HG03175 (cell line): ENCODE data around the gene TNPO3.
"Not testable (repeated sequence)": the region's sequence is repeated elsewhere in the genome, so short reads cannot be mapped to it uniquely, and the experiment has no call there.

Experiments used
- ATAC-seq: cut with Tn5 transposase; IDR thresholded peaks from one replicate; pipeline ENCODE4 v1.9.1; 2021; ENCODE audit warnings: mild to moderate bottlenecking, moderate library complexity; ENCODE audit not compliant: unreplicated experiment

The TNPO3 gene

DNA sequence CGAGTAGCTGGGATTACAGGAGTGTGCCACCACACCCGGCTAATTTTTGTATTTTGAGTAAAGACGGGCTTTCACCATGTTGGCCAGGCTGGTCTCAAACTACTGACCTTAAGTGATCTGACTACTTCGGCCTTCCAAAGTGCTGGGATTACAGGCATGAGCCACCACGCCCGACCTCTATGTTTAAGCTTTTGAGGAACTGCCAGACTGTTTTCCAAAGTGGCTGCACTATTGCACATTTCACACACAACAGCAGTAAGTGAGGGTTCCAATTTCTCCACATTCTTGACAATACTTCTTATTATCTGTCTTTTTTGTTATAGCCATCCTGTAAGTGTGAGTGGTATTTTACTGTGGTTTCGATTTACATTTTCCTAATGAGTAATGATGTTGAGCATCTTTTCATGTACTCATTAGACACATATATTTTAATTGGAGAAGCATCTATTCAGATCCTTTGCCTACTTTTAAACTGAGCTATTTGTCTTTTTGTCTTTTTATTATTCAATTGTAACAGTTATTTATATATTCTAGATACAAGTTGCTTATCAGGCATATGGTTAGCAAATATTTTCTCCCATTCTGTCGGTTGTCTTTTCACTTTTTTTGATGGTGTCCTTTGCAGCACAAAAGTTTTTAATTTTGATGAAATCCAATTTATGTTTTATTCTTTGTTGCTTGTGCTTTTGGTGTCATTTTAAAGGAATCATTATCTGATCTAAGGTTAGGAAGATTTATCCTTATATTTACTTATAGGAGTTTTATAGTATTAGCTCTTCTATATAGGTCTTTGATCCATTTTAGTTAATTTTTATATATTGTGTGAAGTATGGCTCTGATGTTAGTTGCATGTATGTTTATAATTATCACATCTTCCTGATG, 130.0 kb downstream of the TNPO3 start:
- no peak for ATAC-seq

DNA sequence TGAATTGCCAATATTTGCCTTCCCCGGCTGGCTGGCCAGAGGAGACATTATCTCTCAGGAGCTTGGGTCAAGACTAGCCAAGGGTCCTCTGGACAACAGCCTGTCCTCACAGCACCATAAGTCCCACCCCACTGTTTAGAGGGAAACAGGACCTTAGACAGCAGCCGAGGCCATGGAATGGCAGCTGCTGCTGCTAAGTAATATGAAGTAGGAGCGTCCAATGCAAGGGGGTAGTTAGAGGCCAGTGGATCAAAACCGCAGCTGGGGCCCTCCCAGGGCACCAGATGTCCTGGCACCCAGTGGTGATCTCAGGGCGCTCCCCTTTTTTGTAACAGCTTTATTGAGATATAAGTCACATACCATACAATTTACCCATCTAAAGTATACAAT, 131.5 kb downstream of the TNPO3 start:
- no peak for ATAC-seq

DNA sequence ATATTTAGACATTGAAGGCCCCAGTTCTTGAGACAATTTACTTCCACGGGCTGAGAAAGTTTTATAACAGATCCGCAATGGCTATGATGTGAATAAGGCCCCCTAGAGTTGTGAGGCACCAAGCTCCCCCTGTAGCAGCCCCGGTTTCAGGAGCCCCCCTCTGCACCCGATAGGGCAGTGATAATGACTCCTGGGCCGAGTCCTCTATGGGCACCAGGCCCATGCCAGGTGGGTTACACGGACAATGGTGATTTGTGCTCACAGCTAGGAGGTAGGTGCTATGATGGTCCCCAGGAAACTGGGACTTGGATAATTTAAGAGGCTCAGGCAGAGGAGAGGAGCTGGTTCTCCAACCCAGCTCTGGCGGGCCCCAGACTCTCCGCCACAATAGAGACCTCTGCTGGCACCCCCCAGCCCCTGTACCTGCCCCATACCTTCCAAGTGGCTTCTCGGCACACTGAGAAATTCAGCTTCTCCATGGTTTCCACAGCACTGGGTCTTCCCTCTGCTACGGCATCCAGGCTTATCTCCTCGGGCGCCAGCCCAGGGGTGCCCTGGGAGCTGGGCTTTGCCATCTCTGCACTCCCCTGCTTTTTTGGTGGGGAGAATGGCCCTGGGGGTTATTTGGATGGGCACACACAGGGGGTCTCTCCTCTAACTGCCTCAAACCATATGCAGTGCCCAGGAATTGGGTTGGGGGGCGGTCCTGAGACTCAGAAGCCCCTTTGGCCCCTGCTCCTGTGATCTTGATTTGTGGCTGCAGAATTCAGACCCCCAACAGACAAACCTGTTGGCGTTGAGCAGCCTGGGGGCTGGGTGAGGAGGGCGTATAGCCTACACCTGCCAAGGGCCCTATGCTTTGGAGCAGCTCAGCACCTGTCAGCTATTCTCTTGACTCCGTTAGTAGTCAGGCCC, 132.2 kb downstream of the TNPO3 start:
- no peak for ATAC-seq

DNA sequence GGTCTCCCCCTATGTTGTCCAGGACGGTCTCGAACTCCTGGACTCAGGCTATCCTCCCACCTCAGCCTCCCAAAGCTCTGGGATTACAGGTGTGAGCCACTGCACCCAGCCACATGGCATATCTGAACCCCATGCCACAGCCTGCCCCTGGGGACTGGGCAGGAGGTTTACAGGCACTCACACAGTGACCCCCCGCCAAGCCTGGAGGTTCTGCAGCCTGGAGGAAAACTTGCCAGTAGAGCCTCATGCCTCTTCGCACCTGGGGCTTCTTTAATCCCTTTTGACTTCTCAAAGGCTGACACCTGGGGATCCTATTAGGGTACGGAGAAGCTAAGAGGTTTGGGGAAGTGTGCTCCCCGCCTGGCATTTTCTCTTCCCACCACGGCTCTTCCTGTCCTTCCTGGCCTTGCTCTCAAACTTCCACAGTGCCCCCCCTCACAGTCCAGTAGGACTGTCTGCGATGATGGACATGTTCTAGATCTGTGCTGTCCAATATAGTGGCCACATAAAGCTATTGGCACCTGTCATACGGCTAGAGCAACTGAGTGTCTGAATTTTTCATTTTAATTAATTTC, 133.0 kb downstream of the TNPO3 start:
- ATAC-seq, result no peak

DNA sequence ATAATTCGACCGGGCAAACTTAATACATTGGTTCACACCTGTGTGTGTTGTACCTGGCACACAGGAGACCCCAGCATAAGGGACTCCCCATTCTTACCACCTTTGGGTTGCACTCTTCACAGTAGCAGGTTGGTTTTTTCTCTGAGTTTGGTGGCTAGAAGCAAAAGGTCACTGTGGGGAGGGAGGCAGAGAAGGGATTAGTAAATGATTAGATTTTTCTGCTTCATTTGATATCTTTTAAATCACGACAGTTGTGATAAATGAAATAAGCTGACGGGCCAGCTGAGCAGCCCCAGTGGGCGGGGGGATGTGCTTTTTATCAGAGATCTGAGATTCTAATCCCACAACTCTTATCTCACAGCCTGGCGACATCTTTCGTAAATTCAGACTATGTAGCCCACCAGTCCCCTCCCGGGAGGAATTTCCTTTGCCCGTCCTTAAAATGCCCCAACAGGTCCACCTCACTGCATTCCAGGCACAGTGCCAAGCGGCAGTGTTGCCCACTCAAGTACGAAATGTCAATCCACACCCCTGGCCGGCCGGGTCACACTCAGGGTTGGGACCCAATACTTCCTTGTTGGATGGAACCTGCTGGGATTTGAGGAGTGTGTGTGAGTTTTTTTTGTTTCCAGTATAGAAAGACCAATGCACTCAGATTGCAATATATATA, 133.9 kb downstream of the TNPO3 start:
- no peak for ATAC-seq

DNA sequence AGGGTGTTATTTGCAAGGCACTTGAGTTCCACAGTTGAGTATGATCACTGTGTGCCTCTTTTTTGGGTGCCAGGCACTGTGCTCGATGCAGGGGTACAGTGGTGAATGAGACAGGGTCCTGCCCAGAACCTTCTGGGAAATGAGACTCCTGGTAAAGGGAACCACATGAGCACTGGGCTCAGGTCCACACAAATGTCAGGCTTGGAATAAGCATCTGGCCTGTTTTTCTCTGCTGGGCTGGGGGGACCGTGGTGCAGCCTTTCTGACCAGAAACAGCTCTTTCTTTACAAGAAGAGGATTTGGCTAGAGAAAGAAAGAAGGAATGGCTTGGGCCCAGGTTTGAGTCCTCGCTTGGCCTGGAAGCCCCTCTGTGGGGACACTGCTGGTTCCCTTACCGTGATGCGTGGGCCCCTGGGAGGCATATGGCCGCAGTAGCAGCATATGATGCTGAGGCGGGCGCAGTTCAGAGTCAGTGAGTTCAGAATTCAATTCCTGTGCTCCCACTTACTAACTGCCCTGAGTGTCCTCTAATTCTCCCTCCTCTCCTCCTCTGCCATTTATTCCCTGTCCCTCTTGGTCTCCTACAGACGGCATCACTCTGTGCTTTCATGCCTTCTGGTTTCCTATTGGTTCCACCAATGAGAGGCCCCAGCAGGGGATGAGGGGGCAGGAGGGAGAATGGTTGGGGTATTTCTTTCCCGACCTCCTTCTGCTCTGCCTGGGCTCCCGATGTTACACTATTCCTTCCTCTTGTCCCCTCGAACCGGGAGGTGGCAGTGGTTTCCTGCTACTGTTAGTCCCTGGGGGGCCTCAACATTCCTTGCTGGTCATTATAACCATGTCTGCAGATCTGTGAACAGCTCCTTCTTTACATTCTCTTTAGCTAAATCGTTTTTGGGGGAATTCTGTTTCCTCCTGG, 134.8 kb downstream of the TNPO3 start:
- ATAC-seq, result no peak

DNA sequence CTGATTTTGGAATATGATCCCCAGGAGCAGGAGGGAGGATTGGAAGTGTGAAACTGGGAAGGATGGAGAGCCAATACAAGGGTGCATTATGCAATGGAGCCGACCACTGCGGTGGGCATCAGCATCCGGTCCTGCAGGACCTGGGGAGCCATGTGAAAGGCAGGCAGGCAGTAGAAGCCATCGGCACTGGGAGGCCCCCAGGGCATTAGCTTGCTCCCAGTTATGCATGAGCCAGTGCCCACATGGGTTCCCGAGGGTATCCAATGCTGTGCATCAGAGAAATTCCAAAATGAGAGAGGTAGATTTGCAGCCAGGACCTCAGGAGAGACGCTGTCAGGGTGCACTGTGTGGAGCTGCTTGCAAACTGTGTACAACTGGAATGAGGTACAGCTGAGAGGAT, 135.7 kb downstream of the TNPO3 start:
- no peak for ATAC-seq

DNA sequence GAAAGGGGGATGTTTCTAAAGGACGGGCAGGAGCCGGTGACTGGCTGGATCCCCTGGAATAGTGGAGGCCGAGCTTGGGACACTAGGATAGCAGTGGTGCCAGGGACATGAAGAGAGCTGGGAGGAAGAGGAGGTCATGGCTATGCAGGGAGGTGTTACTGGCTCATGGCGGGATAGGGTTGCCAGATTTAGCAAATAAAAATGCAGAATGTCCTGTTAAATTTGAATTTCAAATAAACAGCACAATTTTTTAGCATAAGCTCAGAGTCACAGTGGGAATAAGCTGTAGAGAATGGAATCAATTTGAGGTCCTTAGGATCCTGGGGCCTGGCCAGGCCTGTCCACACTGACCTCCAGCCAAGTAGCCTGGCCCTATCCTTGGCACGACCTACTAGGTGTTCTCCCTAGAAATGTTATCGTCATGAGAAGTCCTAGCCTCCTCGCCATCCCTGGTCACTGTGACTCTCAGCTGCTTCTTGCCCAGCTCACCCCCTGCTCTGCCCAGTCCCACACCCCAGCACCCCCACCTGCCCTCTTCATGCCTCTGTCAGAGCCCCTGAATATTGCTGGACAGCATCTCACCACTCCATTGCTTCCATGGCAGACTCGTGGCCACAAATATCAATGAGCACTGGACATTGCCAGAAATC, 136.8 kb downstream of the TNPO3 start:
- ATAC-seq, result no peak

DNA sequence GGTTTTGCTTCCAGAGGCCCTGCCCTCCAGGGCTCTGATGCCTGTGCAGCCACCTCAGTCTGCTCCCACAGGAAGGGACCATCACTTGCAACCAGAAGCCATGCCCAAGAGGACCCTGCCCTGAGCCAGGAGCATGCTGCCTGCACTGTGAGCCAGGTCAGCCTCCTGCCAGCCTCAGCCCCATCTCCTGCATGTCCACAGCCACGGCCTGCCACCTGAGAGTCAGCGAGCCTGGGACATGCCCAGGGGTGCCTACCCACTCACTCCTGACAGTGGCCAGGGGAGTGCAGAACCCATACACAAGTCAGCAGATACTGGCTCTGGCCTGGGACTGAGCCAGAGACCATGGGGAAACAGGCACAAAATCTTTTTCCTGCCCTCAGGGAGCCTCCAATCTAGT, 137.8 kb downstream of the TNPO3 start:
- ATAC-seq, result no peak

DNA sequence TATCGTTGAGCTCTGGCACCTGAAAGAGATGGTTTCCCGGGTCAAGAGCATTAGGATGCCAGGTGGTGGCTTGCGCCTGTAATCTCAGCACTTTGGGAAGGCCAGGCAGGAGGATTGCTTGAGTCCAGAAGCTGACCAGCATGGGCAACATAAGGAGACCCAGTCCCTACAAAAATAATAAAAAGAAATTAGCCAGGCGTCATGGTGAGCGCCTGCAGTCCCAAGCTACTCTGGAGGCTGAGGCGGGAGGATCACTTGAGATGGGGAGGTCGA, 138.3 kb downstream of the TNPO3 start:
- ATAC-seq, result no peak

DNA sequence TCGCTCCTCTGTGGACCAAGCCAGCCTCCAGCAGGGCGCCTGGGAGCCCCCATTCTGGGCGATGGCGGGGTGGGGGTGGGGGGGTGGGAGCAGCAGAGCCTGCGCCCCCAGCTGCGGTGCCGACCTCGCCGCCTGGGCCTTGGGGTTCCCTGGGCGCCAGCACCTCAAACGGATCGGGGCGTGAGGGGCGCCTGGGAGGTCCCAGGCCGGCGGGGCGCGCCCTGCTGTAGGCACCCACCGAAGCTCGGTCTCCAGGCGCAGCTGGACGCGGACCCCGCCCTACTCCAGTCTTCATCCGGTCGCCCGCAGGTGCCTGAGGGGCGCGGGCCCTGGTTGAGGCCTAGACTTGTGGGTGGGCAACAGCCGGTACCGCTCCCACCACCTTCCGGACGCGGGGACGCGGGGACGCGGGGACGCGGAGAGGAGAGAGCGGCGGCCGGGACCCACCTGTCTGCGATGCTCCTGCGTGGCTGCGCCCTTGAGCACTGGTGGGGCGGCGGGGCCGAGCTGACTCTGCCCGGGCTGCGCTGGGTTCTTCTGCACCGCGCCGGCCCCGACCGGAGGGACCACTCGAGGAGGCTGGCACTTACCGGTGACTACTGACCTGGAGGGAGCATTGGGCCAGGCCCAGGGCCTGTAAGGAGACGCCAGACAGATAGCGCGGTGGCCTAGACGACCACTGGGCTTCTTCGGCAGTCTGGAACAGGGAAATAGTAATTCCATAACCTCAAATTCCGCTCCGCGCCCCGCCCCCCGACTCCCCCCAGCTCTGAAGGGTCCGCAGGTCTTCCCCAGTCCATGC, 138.9 kb downstream of the TNPO3 start:
- no peak for ATAC-seq

DNA sequence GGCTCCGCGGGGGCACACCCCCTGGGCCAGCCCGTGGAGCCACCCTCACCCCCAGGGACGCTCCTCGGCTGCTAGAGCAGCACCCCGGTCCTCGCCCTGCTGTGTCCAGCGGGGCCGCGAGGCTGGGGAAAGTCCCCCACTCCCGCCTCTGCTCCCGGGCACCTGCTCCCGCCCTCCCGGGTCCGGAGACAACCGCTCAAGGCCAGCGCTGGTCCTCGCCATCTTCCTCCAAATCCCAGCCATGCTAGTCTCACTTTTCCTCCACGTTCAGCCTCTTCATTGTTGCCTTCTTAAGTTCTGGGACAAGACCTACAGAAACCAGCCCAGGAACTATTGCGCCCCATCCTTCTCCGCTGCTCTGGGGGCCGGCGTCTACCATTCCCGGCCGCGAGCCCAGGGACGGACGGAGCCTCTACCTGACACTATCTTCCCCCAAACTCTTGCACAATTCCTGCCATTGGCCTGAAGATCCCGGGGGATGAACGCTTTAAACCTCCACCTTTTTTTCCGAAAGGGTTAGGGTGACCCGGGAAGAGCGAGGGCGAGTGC, 139.6 kb downstream of the TNPO3 start:
- no peak for ATAC-seq

DNA sequence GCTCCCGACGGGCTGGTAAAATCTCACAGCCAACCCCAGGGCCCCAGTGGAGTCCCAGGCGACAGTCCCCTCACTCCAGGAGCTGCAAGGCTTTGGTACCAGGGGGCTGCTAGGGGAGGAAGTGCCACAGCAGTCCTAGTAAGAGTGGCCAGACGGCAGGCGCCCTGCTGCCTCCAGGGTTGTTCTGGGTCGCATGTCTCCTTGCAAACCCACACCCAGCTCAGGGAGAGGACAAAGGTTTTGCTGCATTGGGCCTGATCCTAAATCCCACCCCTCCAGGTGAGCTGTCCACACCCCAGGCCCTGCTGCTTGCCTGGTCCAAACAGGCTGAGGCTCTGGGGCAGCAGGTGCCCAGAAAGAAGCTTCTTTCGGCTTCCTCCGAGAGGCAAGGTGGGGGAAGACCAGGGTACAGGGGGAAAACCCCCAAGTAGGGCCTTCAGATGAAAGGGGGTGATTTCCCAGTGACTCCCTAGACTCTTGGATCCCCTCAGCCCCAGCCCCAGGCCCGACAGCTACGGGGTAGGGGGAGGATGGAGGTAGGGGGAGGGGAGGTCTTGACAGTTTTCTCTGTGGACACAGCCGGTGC, 140.3 kb downstream of the TNPO3 start:
- peak; percentile 54 for ATAC-seq

DNA sequence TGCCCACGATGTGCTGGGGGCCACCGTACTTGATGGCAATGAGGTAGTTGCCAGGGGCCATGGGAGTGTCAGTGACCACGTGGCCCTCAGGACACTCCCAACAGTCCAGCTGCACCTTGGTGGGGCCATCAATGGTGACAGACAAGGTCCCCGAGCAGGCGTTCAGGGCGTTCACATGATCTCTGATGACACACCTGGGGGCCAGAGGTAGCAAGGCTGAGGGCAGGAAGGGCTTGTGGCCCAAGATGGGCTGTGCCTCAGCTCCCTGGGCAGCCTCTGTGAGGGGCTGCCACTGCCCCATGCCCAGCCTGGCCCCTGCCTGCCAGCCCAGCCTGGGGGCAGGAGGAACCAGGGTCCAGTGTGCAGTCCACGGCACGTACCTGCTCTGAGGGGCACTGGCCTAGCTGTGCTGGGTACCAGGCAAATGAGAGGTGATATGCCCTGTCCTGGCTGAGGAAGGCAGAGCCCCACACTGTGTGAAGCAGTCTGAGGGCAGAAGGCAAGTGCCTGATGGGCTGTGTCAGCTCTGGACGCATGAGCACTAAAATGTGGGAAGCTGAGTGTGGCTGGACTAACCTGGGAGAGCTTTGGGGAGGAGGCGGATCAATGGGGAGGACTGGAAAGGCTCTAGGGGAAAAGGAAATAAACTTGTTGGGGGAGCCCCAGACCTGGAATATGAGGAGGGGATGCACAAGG, 140.9 kb downstream of the TNPO3 start:
- ATAC-seq, result no peak

DNA sequence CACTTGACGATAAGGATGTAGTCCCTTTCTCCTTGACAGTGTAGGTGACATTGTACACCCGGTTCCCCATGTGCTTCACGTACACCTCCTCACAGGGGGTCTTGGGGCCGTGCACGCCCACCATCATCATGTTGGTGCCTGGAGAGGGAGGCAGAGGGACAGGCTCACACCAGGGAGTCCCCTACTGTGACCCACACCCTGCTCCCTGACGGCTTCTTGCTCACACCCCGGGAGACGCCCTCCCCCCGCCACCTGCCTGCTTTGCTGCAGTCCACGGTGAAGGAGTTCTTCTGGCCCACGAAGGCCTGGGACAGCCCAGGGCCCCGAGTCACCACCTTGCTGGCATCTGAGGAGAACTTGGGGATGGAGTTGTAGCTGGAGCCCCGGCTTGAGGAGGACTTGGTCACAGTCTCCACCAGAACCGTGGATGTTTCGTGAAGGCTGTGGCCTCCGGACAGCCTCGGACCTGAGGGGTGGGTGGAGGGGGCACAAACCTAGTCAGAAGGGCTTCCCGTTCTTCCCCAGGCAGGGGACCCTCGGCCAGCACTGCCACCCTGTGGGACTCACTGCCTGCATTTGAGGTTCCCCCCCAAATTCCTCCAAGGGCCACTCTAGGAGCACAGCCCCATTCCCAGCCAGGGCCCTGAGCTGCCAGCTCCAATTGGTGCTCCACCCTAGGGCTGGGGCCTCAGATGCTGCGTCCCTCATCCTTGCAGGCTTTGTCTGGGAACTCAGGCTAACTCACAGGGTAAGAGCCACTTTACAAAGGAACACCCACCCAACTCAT, 142.0 kb downstream of the TNPO3 start:
- not testable (repeated sequence) for ATAC-seq

DNA sequence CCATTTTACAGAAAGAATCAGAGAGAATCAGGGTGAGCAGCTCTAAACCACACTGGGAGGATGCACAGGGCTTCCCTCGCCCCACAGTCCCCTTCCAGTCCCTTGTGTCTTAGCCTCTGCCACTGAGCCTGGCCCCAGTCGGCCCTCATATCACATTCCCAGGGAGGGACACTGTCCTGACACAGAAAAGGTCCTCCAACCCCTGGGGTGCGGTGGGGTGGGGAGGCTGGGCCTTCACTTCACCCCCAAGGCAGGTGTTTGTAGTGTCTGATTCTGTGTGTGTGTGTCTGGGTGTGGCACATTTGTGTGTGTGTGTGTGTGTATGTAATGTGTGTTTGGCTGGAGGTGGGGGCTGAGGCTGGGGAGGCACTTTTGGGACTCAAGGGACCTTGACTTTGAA, 142.6 kb downstream of the TNPO3 start:
- no peak for ATAC-seq
